ENCODE data around the gene BMPR1B.
"Not testable (repeated sequence)": the region's sequence is repeated elsewhere in the genome, so short reads cannot be mapped to it uniquely, and the experiment has no call there.

The BMPR1B gene

DNA sequence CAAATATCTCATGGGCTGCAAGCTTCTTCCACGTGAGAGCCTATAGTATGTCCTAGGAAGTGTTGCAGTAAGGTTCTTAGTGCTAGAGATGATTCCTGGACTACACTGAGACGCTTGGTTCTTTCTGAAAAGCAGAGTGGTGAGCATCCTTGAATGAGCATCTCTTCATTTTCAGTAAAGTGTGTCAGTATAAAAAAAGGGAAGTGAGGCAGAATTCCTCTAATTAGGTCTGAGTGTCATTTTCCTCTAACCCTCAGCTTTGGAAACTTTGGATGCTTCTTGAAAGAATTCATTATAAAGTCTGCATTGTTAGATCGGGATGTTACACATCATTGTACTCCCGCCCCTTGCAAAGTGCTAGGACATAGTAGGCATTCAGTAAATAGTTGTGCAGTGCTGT, 5.2 kb downstream of the BMPR1B start:
- DNase-seq (ENCODE audit: low spot score), result no peak

DNA sequence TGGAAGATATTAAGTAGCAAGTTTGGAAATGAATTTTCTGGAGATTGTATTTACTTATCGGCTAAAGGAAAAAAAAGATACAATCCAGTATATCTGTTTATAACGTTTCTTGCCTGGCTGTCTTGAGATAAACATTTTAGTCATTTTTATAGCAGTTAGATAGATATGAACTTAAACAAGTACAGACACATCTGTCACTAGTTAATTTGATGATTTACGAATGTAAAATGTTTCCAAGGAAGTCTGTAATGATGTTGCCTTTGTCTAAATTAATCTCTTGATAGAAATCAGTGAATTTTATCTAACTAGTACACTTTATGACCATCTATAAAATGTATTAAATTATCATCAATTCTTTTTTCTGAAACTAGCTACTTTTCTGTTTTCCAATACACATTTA, 5.7 kb downstream of the BMPR1B start:
- DNase-seq (ENCODE audit: low spot score), result no peak

DNA sequence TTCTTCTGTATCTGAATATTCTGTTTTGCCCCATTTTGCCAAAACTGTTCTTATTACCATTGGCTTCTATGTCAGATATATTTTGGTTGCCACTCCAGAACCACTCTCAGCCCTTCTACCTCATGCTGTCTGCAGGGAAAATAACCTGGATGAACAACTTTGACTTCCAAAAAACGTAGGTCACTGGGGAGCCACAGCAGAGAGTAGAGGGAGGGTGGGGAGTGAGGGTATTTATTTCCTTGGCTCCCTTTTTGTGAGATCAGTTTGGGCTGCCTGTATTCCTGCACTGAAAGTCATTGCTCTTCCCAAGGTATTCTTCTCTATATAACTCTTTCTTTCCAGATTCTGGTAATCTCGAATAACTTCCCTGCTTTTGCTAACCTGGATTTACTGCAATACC, 6.3 kb downstream of the BMPR1B start:
- DNase-seq (ENCODE audit: low spot score), result no peak

DNA sequence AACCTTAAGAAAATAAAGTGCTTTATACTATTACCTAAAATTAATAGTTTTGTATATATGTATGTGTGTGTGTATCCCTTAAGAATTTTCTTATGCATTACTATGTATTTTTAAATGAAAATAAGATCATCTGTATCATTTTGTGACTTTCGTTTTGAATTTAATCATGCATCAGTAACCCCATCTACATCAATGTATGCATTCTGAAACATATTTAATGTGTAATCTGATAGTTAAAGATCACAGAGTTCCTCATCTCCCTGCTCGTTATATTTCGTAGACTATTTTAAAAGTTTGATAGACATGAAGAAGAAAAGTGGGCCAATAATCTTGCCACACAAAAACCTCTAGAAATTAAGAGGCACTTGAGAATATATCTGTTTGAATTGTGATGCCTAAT, 7.4 kb downstream of the BMPR1B start:
- no peak for DNase-seq (ENCODE audit: low spot score)

DNA sequence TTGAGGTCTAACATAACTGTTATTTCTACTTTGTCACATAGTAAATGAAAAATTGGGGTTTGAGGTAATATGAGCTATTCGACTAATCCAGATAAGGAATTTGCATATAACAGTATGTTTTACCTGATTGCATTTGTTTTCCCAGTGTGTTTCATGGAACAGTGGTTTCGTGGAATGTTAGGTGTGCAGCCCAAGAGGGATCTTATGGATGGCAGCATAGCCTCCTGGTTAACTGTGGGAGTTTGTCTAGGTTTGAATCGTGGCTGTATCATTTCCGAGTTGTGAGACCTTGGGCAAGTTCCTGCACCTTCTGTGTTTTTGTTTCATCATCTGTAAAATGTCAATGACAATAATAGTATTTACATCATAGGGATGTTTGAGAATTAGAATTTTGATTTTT, 7.9 kb downstream of the BMPR1B start:
- no peak for DNase-seq (ENCODE audit: low spot score)

DNA sequence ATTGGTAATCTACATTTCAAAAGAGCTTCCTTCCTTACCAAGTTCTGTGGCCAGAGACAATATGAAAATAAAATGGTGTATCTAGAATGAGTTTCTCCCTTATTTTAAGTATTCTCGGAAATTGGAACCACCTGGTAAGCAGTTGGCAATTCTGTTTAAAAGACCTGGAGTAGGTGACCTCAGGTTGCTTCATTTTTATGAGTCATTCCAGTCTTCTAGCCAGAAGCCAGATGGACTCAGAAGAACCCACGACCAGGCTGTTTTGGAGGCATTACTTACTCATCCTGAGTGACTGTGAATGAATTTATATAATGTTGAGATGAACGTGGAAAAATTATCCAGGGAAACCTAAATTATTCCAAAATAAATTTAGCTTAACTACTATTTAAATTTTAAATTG, 9.1 kb downstream of the BMPR1B start:
- DNase-seq (ENCODE audit: low spot score), result no peak

DNA sequence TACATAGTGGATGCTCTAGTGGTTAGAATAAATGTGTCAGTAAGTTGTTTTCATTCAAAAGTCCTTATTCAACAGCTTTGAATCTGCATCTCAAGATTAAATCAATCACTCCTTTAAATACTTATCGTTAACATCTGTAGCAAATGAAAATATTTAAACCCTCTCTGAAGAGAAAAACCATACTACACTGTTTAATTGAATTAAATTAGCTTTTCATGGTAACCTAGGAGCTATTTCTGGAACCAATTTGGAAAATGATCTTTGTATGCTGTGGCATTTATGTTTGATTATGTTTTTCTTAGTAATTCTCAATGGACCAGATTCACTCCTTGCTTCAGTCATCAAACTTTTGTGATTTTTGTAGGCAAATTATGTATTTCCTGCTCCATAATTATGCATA, 9.7 kb downstream of the BMPR1B start:
- no peak for DNase-seq (ENCODE audit: low spot score)

DNA sequence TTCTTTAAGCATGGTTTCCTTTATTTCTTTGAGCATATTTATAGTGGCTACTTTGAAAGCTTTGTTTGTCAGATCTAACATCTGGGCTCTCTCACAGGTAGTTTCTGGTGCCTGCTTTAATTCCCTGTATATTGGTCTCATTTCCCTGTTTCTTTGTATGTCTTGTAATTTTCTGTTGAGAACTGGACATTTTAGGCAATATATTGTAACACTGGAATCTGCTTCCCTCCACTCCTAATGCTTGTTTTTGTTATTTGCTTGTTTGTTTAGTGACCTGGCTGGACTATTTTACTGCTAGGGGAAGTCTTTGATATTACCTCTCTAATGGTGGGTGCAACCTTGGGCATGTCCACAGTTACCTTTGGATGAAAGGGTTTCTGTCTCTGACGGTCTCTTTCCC, 25.0 kb downstream of the BMPR1B start:
- no peak for DNase-seq (ENCODE audit: low spot score)

DNA sequence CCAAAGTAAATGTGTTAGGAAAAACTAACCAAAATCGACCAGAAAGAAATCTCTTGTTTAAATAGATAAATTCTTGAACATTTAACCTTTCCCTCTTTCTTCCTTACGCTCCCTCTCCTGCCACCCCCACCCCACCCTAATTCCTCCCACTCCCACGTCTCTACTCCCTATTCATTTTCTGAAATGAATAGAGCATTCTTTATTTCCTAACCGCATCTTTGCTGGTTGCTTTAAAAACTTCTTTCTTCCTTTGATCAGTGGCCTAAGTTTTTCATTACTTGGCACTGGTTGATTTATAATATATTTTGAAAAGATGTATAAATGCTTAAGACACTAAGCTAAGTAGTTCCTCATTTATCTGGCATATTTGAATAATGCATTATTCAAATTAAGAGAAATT, 33.9 kb downstream of the BMPR1B start:
- DNase-seq (ENCODE audit: low spot score), result no peak

DNA sequence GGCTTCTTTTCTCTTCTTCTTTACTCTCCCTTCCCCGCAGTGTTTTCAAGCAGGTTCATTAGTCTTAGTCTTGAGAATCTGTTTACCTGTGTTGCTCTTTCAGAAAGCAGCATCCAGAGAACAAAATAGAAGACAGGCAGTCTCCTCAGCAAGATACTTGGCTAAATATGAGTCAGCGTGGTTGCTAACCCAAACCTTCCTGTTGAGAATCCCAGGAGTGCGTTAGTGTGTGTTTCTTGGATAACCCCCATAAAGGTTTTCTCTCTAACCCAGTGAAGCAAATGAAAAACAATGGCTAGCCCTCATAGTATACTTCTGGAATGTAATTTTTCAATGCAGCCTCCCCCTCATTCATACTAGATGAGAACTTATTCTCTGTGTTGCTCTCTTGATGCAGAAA, 41.1 kb downstream of the BMPR1B start:
- DNase-seq (ENCODE audit: low spot score), result no peak

DNA sequence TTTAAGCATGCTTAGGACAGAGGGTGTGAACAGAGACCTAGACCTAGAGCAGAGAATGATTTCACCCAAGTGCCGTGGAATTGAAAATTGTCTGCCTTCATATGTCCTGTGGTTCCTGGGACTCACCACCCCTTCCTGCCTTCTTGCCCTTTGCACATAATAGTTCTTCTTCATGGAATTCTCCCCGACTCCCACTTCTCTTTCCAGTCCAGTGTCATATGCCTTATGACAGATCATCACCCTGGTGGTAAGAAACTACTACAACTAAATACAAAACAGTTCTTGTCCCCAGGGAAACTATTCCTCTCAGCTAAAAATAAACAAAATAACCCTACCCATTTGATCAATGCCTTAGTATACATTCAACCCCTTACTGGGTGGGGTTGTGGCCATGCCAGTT, 43.3 kb downstream of the BMPR1B start:
- DNase-seq (ENCODE audit: low spot score), result no peak

DNA sequence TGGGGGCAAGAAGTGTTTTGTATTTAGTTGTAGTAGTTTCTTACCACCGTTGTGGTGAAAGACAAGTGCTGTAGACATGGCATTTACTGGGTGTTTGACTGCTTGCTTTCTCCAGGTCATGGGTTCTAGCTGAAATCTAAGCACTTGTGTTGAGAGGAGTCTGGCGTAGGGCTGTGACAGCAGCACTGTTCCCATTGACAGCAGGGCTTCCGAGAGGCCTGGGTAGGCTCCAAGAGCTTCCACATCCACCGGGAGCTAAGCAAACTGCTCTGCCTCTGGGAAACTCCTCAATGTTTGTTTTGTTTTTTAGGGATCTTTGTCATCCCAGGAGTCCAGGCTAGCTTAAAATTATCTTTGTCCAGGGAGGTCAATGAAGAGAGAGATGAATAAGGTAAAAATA, 44.3 kb downstream of the BMPR1B start:
- no peak for DNase-seq (ENCODE audit: low spot score)

DNA sequence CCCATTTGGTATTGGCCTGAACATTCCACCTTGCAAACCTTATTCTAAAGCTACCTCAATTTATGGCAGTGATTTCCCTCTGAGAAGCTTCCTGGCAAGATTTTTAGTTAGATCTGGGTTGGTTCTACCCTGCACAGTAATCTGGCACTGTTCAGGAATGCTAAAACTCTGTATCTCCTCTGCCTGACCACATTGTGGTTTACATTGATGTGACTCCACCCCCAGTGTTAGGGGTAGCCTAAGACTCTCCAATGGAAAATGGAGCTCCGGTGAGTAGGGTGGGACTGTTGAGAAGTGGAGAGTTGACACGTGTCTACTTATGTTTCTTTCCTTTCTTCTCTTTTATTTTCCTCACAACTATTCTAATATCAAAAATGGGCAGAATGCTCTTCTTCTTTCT, 45.4 kb downstream of the BMPR1B start:
- DNase-seq (ENCODE audit: low spot score), result no peak

DNA sequence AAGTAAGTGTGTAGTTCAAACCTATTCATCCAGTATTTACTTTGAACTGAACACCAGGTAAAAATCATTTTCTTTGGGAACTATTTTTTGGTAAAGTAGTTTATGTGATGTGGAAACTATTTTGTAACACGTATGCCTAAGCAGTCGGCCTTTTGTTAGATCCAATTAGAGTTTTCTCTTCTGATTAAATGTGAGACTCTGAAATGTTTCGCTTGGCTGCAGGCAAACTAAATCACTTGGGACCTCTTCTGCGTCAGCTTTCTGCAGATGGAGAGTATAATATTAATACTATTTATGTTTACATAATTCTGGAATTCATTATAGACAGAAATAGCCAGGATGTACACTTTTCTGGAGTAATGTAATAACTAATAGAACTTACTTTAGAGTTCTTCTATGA, 46.9 kb downstream of the BMPR1B start:
- no peak for DNase-seq (ENCODE audit: low spot score)

DNA sequence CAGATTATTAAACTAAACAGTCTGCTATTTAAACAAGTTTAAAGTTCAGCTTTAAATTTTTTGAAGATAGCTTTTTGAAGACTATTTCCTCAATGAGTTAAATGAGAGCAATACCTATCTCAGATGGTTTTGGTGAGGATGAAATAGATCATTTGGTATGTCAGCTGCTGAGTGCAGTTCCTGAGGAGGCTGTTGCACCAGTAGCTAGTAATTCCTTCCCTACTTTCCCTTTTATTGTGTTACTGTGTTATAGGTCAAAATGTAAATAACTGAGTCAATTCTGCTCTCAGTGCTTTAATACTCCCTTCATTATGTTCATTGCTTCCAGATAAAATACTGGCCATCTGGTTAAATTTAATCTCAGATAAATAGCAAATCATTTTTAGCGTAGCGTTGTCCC, 48.6 kb downstream of the BMPR1B start:
- DNase-seq (ENCODE audit: low spot score), result no peak

DNA sequence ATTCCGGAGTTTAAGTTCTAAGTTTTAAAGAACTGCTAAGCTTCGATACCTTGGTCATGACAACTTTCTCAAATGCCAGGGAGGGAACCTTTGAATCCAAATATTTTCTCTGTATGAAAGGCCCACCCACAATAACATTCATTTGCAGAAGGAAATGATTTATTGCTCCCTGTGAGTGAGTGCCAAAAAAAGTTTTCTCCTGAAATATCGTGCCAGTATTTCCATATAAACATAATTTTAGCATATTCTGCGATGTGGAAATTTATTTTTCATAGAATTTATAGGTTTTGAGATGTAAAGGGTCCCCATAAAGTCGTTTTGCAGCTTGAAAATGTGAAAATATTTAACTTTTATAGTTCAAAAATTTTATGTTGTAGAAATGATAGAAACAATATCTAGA, 53.9 kb downstream of the BMPR1B start:
- no peak for DNase-seq (ENCODE audit: low spot score)

DNA sequence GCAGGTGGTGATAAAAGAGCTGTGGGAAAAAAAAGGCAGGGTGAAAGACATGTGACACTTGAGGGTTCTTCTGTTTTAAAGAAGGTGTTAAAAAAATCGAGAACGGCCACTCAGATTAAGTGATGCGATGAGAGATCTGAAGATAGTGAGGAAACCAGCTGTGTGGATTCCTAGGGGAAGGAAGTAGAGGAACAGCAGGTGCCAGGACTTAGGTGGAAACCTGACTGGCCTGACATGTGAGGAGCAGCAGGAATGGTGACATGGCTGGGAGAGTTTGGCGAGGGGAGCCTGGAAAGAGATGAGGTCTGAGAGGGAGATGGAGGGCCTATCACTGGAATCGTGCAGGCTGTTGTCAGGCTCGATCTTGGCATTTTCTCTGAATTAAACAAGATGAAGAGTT, 55.5 kb downstream of the BMPR1B start:
- DNase-seq (ENCODE audit: low spot score), result no peak

DNA sequence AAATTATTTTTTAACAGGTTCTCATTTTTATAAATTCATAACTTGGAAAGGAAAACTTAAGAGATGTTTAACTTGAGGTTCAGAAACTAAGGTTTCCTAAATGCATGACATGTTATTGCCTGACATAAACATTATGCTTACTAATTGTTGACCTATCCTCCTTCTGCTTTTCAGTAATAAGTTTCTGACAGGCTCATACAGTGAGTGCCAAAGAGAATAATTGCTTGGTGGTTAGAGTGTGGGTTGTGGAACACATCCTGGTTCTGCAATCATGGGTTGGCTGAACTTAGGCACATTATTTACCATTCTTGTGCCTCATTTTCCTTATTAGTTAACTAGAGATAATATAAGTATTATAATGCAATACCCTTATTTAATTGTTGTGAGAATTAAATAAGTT, 56.5 kb downstream of the BMPR1B start:
- DNase-seq (ENCODE audit: low spot score), result no peak

DNA sequence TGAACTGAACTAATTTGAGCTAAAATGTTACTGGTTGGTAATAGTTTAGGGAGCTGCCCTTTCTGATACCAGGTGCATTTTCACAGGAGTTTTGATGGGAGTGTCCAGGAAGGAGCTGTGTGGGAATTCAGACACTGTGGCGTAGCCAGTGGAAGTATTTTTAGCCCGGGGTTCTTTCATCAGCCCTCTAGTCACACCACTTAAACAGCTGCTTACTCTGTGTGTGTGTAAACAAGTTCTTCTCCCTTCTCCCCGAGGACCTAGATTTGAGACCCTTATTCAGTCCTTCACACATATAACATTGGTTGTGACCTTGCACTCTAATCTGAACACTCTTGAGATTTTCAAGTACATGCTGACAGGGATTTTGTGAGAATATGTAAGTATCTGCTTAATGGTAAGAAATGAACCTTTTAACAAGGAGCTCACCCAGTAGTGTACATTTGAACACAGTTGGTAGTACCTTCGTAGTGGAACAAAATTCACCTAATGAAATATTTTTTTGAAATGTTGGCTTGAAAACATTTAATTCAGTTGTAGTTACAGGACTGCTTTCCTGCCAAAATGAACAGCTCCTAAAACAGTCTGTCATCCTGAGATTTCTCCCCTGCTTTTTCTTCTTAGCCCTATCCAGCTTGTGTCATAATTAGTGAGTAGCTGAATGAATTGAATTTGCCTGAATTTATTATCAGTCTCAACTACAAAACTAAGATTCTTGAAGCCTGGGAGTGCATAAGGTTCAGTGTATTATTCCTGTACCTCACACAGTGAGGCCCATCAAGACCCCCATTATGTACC, 61.8 kb downstream of the BMPR1B start:
- DNase-seq (ENCODE audit: low spot score), result peak; percentile 3

DNA sequence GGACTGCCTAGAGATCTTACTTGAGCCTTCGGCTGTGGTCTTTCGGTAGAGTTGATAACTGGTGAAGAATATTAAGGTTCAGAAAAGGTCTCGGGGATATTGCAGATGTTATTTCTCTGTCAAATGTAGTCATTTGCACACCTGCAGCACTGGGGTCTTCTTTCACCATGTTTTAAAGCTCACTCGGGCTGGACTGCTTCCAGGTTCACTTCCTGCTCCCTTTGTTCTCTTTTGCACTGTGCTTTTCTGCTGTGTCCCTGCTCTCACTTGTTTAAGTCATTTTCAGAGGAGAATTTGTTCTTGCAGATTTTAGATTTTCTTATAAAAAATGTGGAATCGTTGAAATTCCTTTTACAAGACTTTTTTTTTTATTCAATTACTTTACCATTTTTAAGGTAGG, 68.5 kb downstream of the BMPR1B start:
- no peak for DNase-seq (ENCODE audit: low spot score)

DNA sequence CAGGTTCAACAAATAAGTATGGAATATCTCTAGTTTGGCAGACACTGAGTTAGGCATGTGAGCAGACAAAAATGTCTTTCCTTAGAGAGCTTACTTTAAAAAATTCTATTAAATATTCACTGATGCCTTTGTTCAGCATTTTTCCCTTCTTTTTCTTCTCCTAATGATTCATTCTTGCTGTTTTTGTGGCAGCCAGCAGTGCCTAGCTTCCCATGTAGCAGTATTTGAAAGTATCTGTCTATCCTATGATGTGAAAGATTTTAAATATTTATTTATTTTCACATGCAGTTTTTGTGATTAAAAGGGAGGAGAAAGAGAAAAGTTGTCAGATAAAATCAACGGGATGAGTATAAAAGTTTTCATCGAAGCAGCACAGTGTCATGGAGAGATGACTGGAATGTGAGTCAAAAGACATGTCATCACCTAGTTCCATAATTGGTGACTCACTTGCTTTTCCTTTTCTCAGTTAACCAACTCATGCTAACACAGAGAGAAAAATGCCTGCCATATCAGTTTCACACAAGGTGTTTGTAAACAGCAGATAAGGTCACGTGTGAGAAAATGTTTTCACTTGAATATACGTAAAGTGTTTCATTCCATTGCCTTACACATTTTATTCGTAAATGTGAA, 69.8 kb downstream of the BMPR1B start:
- no peak for DNase-seq (ENCODE audit: low spot score)

DNA sequence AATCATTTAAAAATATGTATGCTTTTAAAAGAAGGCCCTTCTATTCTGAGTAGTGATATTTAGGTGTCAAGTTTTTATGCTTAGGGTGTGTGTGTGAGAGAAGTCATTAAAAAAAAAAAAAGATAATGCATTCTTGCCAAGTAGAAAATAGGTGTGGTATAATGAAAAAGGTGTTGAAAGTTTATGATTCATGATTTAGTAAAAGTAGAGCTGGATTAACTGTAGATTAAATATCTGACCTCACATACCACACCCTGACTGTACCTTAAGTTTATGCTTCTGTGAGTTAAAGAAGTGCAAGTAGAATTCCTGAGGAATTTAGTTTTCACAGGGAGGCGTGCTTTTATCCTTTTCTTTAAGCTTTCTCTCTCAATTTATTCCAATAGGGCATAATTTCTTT, 71.1 kb downstream of the BMPR1B start:
- DNase-seq (ENCODE audit: low spot score), result no peak

DNA sequence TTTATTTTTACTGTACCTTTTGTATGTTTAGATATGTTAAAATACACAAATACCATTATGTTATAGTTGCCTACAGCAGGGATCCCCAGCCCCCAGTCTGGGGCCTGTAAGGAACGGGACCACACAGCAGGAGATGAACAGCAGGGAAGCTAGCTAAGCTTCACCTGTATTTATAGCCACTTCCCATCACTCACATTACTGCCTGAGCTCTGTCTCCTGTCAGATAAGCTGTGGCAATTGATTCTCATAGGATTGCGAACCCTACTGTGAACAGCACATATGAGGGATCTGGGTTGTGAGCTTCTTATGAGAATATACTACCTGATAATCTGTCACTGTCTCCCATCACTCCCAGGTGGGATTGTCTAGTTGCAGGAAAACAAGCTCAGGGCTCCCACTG, 73.9 kb downstream of the BMPR1B start:
- DNase-seq (ENCODE audit: low spot score), result no peak

DNA sequence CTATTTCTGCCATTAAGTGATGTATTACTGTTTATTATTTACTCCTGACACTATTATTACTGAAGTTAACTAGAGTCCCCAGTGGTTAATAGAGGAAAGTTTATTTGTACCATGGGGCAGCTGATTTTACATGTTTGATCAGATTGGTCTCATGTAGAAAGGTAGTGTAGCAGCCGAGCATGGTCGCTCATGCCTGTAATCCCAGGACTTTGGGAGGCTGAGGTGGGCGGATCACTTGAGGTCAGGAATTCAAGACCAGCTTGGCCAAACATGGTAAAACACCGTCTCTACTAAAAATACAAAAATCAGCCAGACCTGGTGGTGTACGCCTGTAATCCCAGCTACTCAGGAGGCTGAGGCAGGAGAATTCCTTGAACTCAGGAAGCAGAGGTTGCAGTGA, 74.6 kb downstream of the BMPR1B start:
- not testable (repeated sequence) for DNase-seq (ENCODE audit: low spot score)
